NCI-H146 (cell line): ENCODE results near the gene PSIP1.
"Not testable (repeated sequence)": the region's sequence is repeated elsewhere in the genome, so short reads cannot be mapped to it uniquely, and the experiment has no call there.

Source experiments
- DNase-seq: peaks from one replicate; lab custom pipeline; 2025; lab: John Stamatoyannopoulos, UW

The PSIP1 gene

DNA sequence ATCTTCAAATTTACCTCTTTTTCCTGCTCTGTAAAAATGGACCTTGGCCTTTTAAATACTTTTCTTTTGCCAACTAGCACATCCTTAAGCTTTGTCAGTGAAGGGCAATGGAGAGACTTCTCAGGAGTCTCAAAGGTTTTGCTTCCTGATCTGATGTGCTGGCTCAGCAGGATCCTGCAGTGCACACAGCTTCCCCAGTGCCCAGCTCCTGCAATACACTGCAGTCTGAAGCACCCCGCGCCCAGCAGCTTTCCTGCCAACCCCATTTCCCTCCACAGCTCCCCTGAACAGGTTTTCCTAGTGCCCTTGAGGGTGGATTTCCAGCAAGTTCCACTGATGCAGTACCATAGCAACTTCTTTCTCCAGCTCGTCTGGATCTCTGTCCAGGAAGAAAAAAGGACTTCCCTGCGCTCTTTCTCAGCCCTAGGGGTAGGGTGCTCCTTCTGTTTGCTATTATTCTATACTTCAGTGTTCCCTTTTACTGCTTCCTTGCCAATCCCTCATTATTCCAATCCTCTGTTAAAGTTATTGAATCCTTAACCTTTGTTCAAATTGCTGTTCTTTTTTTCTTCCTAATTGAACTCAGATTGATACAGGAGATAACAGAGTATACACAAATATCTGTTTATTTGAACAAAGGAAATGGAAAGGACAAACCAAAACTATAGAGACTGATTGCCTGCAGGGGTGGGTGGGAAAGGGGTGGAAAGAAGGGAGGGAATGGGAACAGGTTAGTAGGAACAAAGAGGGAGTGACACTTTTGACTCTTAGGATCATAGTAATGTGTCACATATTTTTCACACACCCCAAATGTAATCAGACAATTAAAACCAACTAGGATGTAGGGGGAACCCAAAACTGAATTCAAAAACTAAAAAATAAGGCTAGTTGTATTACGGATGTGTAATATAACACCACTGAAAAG lies 79.6 kb downstream of the PSIP1 start:
- no peak for DNase-seq

DNA sequence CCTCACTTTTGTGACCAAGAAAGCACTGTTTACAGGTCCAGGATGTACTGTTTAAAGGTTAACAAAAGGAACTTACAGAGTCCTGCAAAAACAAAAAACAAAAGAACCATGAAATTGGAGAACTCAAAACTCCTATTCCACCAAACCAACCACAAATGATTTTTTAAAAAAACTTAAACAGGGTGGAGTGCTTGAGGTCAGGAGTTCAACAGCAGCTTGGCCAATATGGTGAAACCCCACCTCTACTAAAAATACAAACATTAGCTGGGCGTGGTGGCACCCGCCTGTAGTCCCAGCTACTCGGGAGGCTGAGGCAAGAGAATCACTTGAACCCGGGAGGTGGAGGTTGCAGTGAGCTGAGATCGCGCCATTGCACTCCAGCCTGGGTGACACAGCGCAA lies 83.1 kb downstream of the PSIP1 start:
- not testable (repeated sequence) for DNase-seq

DNA sequence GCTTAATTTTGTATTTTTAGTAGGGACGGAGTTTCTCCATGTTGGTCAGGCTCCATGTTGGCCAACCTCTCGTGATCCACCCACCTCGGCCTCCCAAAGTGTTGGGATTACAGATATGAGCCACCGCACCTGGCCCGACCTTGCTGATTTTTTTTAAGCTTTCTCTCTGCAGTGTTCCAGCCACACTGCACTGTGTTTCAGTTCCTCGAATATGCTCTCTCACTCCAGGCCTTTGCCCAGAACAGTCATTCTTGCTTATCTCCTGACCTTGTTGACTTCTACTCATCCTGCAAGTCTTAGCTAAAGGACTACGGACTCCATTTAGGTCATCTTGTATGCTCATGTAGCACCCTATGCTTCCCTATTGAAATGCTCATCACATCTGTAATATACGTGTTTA lies 84.8 kb downstream of the PSIP1 start:
- no peak for DNase-seq

DNA sequence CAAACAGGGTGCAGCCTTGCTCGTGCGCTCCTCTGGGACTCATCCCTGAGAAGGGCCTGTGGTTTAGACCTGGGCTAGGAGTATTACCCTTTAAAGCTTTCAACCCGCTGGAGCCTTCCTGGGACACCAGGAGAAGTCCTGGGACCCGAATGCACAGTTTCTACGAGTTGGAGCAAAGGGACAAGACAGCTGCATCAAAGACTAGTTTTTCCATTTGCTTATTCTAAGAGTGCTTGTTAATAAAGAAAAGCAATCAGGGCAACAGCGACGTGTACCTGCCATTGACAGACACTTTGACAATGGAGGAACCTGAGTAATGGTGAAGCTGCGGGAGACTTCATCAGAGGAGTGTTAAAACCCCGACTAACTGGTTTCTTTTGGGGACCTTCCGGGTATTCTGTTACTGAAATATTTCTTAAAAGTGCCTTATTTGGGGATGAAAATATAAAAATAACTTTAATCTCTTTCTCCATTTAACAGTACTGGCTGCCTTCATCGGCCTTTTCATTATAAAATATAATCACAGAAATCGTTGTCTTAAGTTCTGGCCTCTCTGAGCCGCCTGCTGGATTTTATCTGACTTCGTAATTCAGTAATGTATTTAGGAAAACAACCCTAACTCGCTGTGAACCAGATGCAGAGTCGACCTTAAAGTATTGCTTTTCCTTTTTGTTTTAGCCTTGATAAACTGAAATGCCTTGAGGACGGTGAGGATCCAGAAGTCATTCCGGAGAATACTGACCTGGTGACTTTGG lies 87.4 kb downstream of the PSIP1 start:
- DNase-seq = peak; percentile 54

DNA sequence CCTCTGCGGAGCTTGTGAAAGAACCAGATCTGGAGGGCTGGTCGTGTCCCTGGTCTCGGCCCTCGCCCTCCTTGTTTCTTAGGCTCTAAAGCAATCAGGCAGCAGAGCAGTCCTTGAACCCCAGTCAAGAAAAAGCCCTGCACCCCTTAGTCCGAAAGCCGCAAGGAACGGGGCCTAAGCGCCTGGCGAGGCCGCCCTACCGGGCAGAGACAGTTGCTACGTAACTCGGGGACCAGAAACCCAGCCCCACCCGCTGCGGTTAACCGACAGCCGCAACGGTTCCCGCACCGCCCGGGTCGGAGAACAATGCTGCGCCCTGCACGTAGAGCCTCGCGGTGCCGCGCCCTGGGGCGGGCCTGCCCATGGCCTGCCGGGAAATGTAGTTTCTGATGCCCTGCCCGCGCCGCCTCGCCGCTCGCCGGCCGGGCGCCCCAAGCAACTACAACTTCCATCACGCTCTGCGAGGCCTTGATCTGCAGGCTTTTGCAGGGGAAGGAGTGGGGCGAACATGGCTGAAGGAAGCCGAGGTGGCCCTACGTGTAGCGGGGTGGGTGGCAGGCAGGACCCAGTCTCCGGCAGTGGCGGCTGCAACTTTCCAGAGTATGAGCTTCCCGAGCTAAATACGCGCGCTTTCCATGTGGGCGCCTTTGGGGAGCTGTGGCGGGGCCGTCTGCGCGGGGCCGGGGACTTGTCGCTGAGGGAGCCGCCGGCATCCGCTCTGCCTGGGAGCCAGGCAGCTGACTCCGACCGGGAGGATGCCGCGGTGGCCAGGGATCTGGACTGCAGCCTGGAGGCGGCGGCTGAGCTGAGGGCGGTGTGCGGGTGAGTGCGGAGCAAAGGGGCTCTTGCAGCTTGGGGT lies 88.2 kb downstream of the PSIP1 start, which contains the start of gene SNAPC3:
Gene SNAPC3 (plus strand): TSS at position 505 of the 859 bp plus-strand sequence. CDS start 4 bp downstream, at position 509.
- DNase-seq = peak; percentile 97

DNA sequence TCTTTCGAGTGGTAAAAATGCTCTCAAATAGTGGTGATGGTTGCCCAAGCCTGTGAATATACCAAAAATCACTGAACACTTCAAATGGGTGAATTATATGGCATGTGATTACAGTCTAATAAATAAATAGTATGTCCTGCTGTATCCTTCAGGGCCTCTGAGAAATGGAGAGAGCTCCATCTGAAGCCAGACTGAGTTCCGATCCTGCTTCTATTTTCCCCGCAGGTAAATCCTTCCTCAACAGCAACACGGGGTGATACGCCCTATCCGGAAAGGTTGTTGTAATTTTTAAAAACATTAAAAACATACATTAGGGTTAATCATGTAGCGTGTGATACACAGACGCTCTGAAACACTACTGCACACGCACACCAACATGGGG lies 88.8 kb downstream of the PSIP1 start:
- no peak for DNase-seq

DNA sequence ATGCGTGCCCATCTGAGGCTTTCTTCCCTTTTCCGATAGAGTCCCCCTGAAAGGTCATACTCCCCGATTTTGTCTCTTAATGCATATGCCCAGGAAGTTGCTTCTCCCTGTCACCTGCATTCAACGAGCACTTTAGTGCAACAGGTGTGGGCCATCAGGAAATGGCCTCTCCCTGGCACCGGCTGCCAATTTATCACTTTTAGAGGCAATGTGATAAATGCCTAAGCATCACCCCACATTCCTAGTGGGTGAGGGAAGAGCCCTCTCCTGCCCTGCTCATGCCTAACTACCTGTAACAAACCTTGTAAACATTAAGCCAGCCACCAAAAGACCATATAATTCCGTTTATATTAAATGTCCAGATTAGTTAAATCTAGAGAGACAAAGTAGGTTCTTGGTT lies 89.2 kb downstream of the PSIP1 start:
- DNase-seq = no peak

DNA sequence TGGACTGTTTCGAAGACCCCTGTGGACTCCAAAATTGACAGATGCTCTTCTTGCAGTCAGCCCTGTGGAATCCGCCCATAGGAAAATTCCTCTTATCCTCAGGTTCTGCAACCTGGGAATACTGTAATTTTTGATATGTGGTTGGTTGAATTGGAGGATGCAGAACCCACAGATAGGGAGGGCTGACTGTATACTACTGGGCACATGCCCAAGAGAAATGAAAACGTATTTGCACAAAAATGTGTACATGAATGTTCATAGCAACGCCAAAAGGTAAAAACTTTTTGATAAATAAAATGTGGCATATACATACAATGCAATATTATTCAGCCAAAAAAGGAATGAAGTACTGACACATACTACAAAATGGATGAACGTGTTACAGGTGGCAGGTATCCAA lies 90.0 kb downstream of the PSIP1 start:
- DNase-seq = no peak

DNA sequence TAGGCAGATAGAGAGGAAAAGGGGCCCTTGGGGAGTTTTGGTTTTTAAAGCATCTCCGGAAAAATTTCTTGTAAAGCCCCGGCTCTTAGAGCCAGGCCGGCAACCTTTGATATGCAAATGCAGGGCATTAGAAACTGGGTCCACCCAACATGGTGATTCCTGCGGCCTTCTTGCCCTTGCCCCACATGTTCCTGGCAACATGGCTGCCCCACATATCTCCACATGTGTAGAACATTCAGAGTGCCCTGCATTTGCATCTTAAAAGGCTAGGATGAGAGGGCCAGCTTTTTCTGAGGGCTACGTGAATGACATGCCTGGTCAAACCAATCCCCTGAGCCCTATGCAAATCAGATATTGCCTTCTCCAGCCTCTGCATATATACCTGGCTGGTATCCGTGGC lies 93.1 kb downstream of the PSIP1 start:
- DNase-seq = no peak

DNA sequence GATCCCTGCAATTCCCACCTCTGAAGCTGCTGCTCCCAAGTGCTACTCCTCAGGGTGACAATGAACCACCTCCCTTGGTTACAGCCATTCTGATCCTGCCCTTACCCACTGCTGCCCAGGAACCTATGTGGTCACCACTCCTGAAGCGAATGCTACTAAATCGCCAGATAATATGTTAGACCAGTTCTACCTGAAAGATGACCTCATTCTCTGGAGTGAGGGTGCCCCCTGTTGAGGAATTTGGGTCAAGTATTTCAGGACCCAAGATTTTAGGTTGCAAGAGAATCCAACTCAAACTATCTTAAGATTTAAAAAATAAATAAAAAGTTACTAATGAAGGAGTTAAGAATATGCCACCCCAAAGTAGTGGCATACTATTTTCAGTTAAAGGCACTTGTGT lies 93.9 kb downstream of the PSIP1 start:
- DNase-seq = peak; percentile 48
